ENCODE data around the gene SNX9.

DNA sequence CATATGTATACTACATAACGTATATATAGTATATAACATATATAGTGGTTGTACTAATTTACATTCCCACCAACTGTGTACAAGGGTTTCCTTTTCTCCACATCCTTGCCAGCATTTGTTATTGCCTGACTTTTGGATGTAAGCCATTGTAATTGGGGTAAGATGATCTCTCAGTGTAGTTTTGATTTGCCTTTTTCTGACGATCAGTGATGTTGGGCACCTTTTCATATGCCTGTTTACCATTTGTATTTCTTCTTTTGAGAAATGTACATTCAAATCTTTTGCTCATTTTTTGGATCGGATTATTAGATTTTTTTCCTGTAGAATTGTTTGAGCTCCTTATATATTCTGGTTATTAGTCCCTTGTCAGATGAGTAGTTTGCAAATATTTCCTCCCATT, 170.0 kb downstream of the SNX9 start:
- no peak for TF ChIP-seq POLR2A (IDR thresholded peaks at IDR 0.05; ENCODE audit: low read length)
- no peak for TF ChIP-seq GATA1 (IDR thresholded peaks at IDR 0.05; ENCODE audit: low read depth, low read length)
